GM19324 (cell line): Measurements from ENCODE around the gene C11orf68.
A peak's percentile ranks its signal among the peaks of the same experiment; 100 is the strongest.

Source experiments
- ATAC-seq: cut with Tn5 transposase; IDR thresholded peaks from one replicate; pipeline ENCODE4 v1.9.1; 2021; ENCODE audit warnings: mild to moderate bottlenecking, moderate library complexity; ENCODE audit not compliant: unreplicated experiment, low FRiP score

The C11orf68 gene

GRCh38 chr11:65879617-65880016 is 39.2 kb downstream of the C11orf68 start, which contains the start of gene CTSW:
CTSW (plus strand) TSS chr11:65879837; CDS start chr11:65879855, 18 bp downstream.
- no peak for ATAC-seq

GRCh38 chr11:65873318-65874156 is 45.3 kb downstream of the C11orf68 start:
- peak; percentile 81 for ATAC-seq

GRCh38 chr11:65872586-65873317 is 46.1 kb downstream of the C11orf68 start, which contains the start of gene EFEMP2:
EFEMP2 (minus strand) TSS chr11:65872800; CDS start chr11:65872354, 446 bp downstream.
- ATAC-seq, result no peak

GRCh38 chr11:65871811-65872548 is 46.9 kb downstream of the C11orf68 start:
- no peak for ATAC-seq

- no peak for ATAC-seq
Measured at GRCh38 chr11:65870706-65871681, 47.9 kb downstream of the C11orf68 start.

GRCh38 chr11:65870307-65870658 is 48.6 kb downstream of the C11orf68 start:
- no peak for ATAC-seq

GRCh38 chr11:65869643-65870306 is 49.1 kb downstream of the C11orf68 start:
- ATAC-seq, result no peak

GRCh38 chr11:65868907-65869306 is 50.0 kb downstream of the C11orf68 start:
- ATAC-seq, result no peak

- no peak for ATAC-seq
Measured at GRCh38 chr11:65868076-65868667, 50.7 kb downstream of the C11orf68 start.

- ATAC-seq, result no peak
Measured at GRCh38 chr11:65867284-65868071, 51.4 kb downstream of the C11orf68 start.
